Spleen (tissue), 11 donors: ENCODE data around the gene CEP170. TPM values are rescaled to one million over a fixed set of nuclear protein-coding genes. Genes with fewer than 3 reads are reported as not detected.

Experiments used
- DNase-seq: peaks from one replicate; pipeline ENCODE4 v3.0.0-alpha.2; 2020
- H3K27ac ChIP-seq, 8 donors: fragments of 200-600 bp; sonication (generic) in 7 of 8; 1 replicate in 4 of 8; 2 replicates in 4 of 8; pipeline versions ENCODE4 v1.5.0 to v1.8.0; 2016 to 2021; ENCODE audit warnings: inconsistent platforms in 4 of 8, mild to moderate bottlenecking in 4 of 8, moderate library complexity in 1 of 8
- H3K27me3 ChIP-seq, 7 donors: fragments of 200-600 bp; sonication (generic) in 6 of 7; replicated peaks in 1 of 7; 1 replicate in 4 of 7; 2 replicates in 3 of 7; pipeline versions ENCODE4 v1.5.0 to v1.8.0; 2016 to 2021; ENCODE audit warnings: inconsistent platforms in 3 of 7, mild to moderate bottlenecking in 1 of 7
- H3K36me3 ChIP-seq, 6 donors: fragments of 200-600 bp; sonication (generic) in 5 of 6; 1 replicate in 4 of 6; 2 replicates in 2 of 6; pipeline versions ENCODE4 v1.5.0 to v1.8.0; 2016 to 2021; ENCODE audit warnings: inconsistent platforms in 2 of 6
- H3K4me1 ChIP-seq, 6 donors: fragments of 200-600 bp; sonication (generic) in 5 of 6; 1 replicate in 3 of 6; 2 replicates in 3 of 6; pipeline versions ENCODE4 v1.5.0 to v1.8.0; 2016 to 2021; ENCODE audit warnings: inconsistent platforms in 3 of 6
- H3K4me3 ChIP-seq, 8 donors: fragments of 200-600 bp; sonication (generic) in 7 of 8; 1 replicate in 4 of 8; 2 replicates in 4 of 8; pipeline versions ENCODE4 v1.5.0 to v1.8.0; 2016 to 2021; ENCODE audit warnings: inconsistent platforms in 4 of 8, mild to moderate bottlenecking in 4 of 8, moderate library complexity in 2 of 8
- H3K9me3 ChIP-seq, 8 donors: fragments of 200-600 bp; sonication (generic) in 7 of 8; 1 replicate in 4 of 8; 2 replicates in 4 of 8; pipeline versions ENCODE4 v1.5.0 to v1.8.0; 2016 to 2021; ENCODE audit warnings: inconsistent platforms in 4 of 8
- POLR2A ChIP-seq, 3 donors: fragments of 450-650 bp; IDR thresholded peaks; one replicate each; pipeline ENCODE4 v1.5.1; 2017; ENCODE audit warnings: antibody characterized with exemption in 3 of 3, mild to moderate bottlenecking in 1 of 3
- POLR2AphosphoS5 ChIP-seq, 3 donors: sonication (generic); formaldehyde crosslinking; IDR thresholded peaks; one replicate each; pipeline ENCODE4 v1.5.1; 2017; ENCODE audit warnings: antibody characterized with exemption in 3 of 3
- WGBS, 5 donors: extraction: QIAGEN DNeasy Blood & Tissue Kit in 3 of 5; methylation state at CpG; one replicate each; pipeline versions ENCODE4 v1.1.5 to v1.1.7; 2013 to 2018; 5-methylcytosine and 5-hydroxymethylcytosine counted together
- intact Hi-C: fragments of 100-400 bp; cut with DNase I; formaldehyde crosslinking; loops from one replicate; pipeline ENCODE4 v1.15.0; 2023; ENCODE audit warnings: low total_unique reads
- polyA plus RNA-seq, 3 donors: library from polyadenylated mRNA; stranded (reverse); fragments of 200-250 nt; gene quantifications; one replicate each; pipeline ENCODE4 v1.2.1, GENCODE V29; 2013
- total RNA-seq, 7 donors: library from RNA; depleted of rRNA in 3 of 7; stranded (reverse); fragments of >200 nt in 3 of 7; fragmentation: NEBNext Ultra II Directional in 4 of 7; extraction: Animal tissue kit (Norgen Biotek cat#: 25700) in 4 of 7; gene quantifications; one replicate each; pipeline versions ENCODE4 v1.1.0 to v1.2.1, GENCODE V29; 2016 to 2021
- TF ChIP-seq, protein P1 (sequence below), 11 experiments: fragments of 200-600 bp in 7 of 11; fragments of 450-650 bp in 4 of 11; sonication (generic) in 4 of 11; IDR thresholded peaks in 8 of 11; conservative IDR thresholded peaks in 3 of 11; 1 replicate in 7 of 11; 2 replicates in 4 of 11; pipeline versions ENCODE4 v1.4.0 to v1.8.0; 2016 to 2021; ENCODE audit warnings: antibody characterized with exemption in 11 of 11, inconsistent platforms in 4 of 11, mild to moderate bottlenecking in 1 of 11
- donor health status: healthy with polysubstance abuse.
- donor health status: DM: no; HTN: no; CAD: no; lungs with moderate emphysema.
- donor health status: DM: no; HTN: no; CAD: no.
- donor health status: Bipolar disorder and iron deficiency.
- donor health status: healthy.
- donor health status: DM: no; HTN: no; CAD: no.
- donor health status: DM: yes; HTN: yes; CAD: no.

Gene CEP170
- total and polyA plus RNA-seq, 10 donors: 17.3 to 92.8 (median 73.5) TPM

DNA sequence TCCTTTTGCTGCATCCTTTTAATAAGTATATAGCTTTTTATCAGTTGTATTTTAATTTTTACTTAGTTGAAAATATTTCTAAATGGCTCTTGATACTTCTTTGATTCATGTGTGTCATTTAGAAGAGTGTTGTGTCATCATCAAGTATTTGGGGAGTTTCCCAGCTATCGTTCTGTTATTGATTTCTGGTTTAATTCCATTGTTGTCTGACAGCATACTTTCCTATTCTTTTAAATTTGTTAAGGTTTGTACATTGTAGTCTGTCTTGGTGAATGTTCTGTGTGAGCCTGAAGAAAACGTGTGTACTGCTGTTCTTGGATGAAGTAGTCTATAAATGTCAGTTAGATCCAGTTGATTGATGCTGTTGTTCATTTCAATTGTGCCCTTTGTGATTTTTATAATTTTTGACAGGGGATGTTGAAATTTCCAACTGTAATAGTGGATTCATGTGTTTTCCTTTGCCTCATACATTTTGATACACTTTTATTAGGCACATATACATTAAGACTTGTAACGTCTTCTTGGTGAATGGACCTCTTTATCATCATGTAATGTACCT, 25.6 kb upstream of the CEP170 start:
- H3K36me3 ChIP-seq: peaks cover 0 to 71% (median 16%) of the 10 kb centered on the region in 6 donors

GRCh38 chr1:243275316-243275715, 20.2 kb upstream of the CEP170 start:
- peaks cover 0 to 90% (median 40%) of the 10 kb centered on the region in 6 donors for H3K36me3 ChIP-seq
- TF ChIP-seq POLR2A (IDR thresholded peaks at IDR 0.05): no peak
- TF ChIP-seq, protein P1, sequence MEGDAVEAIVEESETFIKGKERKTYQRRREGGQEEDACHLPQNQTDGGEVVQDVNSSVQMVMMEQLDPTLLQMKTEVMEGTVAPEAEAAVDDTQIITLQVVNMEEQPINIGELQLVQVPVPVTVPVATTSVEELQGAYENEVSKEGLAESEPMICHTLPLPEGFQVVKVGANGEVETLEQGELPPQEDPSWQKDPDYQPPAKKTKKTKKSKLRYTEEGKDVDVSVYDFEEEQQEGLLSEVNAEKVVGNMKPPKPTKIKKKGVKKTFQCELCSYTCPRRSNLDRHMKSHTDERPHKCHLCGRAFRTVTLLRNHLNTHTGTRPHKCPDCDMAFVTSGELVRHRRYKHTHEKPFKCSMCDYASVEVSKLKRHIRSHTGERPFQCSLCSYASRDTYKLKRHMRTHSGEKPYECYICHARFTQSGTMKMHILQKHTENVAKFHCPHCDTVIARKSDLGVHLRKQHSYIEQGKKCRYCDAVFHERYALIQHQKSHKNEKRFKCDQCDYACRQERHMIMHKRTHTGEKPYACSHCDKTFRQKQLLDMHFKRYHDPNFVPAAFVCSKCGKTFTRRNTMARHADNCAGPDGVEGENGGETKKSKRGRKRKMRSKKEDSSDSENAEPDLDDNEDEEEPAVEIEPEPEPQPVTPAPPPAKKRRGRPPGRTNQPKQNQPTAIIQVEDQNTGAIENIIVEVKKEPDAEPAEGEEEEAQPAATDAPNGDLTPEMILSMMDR (IDR thresholded peaks at IDR 0.05 in 8 of 11, conservative IDR thresholded peaks at IDR 0.05 in 3 of 11): no peak
- TF ChIP-seq POLR2AphosphoS5 (IDR thresholded peaks at IDR 0.05): no peak
- peaks cover 0 to 17% (median 6%) of the 10 kb centered on the region in 8 donors for H3K9me3 ChIP-seq
- no peaks in the 10 kb centered on the region for H3K27me3 ChIP-seq
- H3K4me1 ChIP-seq: peaks cover 0 to 6% (median 4%) of the 10 kb centered on the region in 6 donors
- DNase-seq: no peak
- WGBS, 5 donors: 68 to 78% (median 75%) methylated on average over 3 of the region's 3 CpGs
- intact Hi-C loops: no loop called here
- H3K4me3 ChIP-seq: no peak overlapping the region
- no peak overlapping the region for H3K27ac ChIP-seq

More for the DNA sequence above, 25.6 kb upstream of the CEP170 start:
- Histone ChIP-seq H3K27me3 (no peaks in the 10 kb centered on the region), H3K4me1 (peaks cover 0 to 12% (median 2%) of the 10 kb centered on the region in 6 donors), H3K27ac (no peak overlapping the region), H3K9me3 (peaks cover 0 to 31% (median 6%) of the 10 kb centered on the region in 8 donors), H3K4me3 (no peak overlapping the region)
- no peak for TF ChIP-seq POLR2A (IDR thresholded peaks at IDR 0.05)
- TF ChIP-seq POLR2AphosphoS5 (IDR thresholded peaks at IDR 0.05): no peak
- TF ChIP-seq, protein P1 (IDR thresholded peaks at IDR 0.05 in 8 of 11, conservative IDR thresholded peaks at IDR 0.05 in 3 of 11): no peak
- DNase-seq: no peak
- intact Hi-C loops: no loop called here
- 68 to 81% (median 70%) methylated on average over 3 of the region's 3 CpGs for WGBS, 5 donors

DNA sequence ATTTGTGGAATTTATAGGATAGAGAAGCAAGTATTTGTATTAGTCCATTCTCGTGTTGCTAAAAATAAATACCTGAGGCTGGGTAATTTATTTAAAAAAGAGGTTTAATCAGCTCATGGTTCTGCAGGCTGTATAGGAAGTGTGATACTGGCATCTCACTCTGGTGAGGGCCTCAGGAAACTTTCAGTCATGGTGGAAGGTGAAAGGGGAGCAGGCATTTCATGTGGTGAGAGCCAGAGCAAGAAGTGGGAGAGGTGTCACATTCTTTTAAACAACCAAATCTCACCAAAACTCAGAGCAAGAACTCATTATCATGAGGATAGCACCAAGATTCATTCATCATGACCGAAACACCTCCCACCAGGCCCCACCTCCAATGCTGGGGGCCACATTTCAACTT, 18.9 kb upstream of the CEP170 start:
- peaks cover 0 to 20% (median 17%) of the 10 kb centered on the region in 6 donors for H3K4me1 ChIP-seq
- H3K4me3 ChIP-seq: no peak overlapping the region
- peaks cover 0 to 87% (median 40%) of the 10 kb centered on the region in 6 donors for H3K36me3 ChIP-seq
- 90 to 97% (median 94%) methylated on average over 2 of the region's 2 CpGs for WGBS, 5 donors
- H3K27ac ChIP-seq: no peak overlapping the region
- TF ChIP-seq POLR2AphosphoS5 (IDR thresholded peaks at IDR 0.05) (no peak), POLR2A (IDR thresholded peaks at IDR 0.05) (no peak)
- TF ChIP-seq, protein P1 (IDR thresholded peaks at IDR 0.05 in 8 of 11, conservative IDR thresholded peaks at IDR 0.05 in 3 of 11): no peak
- DNase-seq: no peak
- intact Hi-C loops: no loop called here
- H3K27me3 ChIP-seq: no peaks in the 10 kb centered on the region
- H3K9me3 ChIP-seq: peaks cover 0 to 17% (median 6%) of the 10 kb centered on the region in 8 donors

GRCh38 chr1:243273506-243273905, 18.4 kb upstream of the CEP170 start:
- no peak for DNase-seq
- H3K27me3 ChIP-seq: no peaks in the 10 kb centered on the region
- H3K9me3 ChIP-seq: peaks cover 0 to 17% (median 6%) of the 10 kb centered on the region in 8 donors
- H3K4me1 ChIP-seq: peaks cover 2 to 24% (median 21%) of the 10 kb centered on the region in 6 donors
- TF ChIP-seq POLR2AphosphoS5 (IDR thresholded peaks at IDR 0.05) (no peak), POLR2A (IDR thresholded peaks at IDR 0.05) (no peak)
- TF ChIP-seq, protein P1 (IDR thresholded peaks at IDR 0.05 in 8 of 11, conservative IDR thresholded peaks at IDR 0.05 in 3 of 11): no peak
- intact Hi-C loops: no loop called here
- H3K36me3 ChIP-seq: peaks cover 0 to 82% (median 37%) of the 10 kb centered on the region in 6 donors
- H3K27ac ChIP-seq: no peak overlapping the region
- no peak overlapping the region for H3K4me3 ChIP-seq
- 82 to 97% (median 95%) methylated on average over 3 of the region's 3 CpGs for WGBS, 5 donors
